SK-N-SH (cell line): ENCODE measurements around the gene KIF1A. TPM values are rescaled to one million over a fixed set of nuclear protein-coding genes. Genes with fewer than 3 reads are reported as not detected.

ENCODE experiments used
- CTCF ChIA-PET: fragments of 300-600, 350-600 bp; formaldehyde crosslinking; extraction: SDS; loops from one replicate; lab custom pipeline; 2021; lab: Yijun Ruan, JAX
- POLR2A ChIA-PET: fragments of 350-600 bp; sonication (Branson Sonifier 250); formaldehyde crosslinking; extraction: SDS; loops from one replicate; lab custom pipeline; 2020; ENCODE audit warnings: antibody characterized with exemption, inconsistent platforms; lab: Yijun Ruan, JAX
- DNase-seq: peaks from one replicate; pipeline ENCODE4 v3.0.0; 2012
- H2AFZ ChIP-seq: fragments of 200-600 bp; sonication (generic); 2 replicates; pipeline ENCODE4 v1.8.1; 2016; ENCODE audit warnings: antibody characterized with exemption, mild to moderate bottlenecking, low read depth
- H3F3A ChIP-seq: fragments of 200-600 bp; sonication (generic); replicated peaks from 2 replicates; pipeline ENCODE3; 2016; ENCODE audit warnings: antibody characterized with exemption, mild to moderate bottlenecking; ENCODE audit not compliant: insufficient read depth
- H3K27ac ChIP-seq, 2 experiments: fragments of 200-500 bp in 1 of 2; fragments of 200-600 bp in 1 of 2; sonication (Bioruptor generic) in 1 of 2; sonication (generic), shearing (Covaris generic) in 1 of 2; 2 replicates each; pipeline versions ENCODE4 v1.5.1 to v1.6.1; 2014 to 2016; ENCODE audit warnings: low read depth in 2 of 2, inconsistent platforms in 1 of 2, low read length in 1 of 2, mild to moderate bottlenecking in 1 of 2, mixed read lengths in 1 of 2
- H3K27me3 ChIP-seq: fragments of 200-600 bp; sonication (generic), shearing (Covaris generic); 2 replicates; pipeline ENCODE4 v1.6.1; 2016; ENCODE audit warnings: mixed run types; ENCODE audit not compliant: insufficient read depth
- H3K36me3 ChIP-seq, 2 experiments: fragments of 200-500 bp in 1 of 2; fragments of 200-600 bp in 1 of 2; sonication (Bioruptor generic) in 1 of 2; sonication (generic) in 1 of 2; replicated peaks in 1 of 2; 2 replicates each; pipeline versions ENCODE3 to v1.5.1; 2014 to 2016; ENCODE audit warnings: low read length in 1 of 2, mild to moderate bottlenecking in 1 of 2; ENCODE audit not compliant: insufficient read depth in 2 of 2, control insufficient read depth in 1 of 2
- H3K4me1 ChIP-seq, 2 experiments: fragments of 200-500 bp in 1 of 2; fragments of 200-600 bp in 1 of 2; sonication (Bioruptor generic) in 1 of 2; sonication (generic), shearing (Covaris generic) in 1 of 2; 2 replicates each; pipeline versions ENCODE4 v1.5.1 to v1.6.1; 2014 to 2016; ENCODE audit warnings: low read depth in 1 of 2, low read length in 1 of 2, mixed run types in 1 of 2; ENCODE audit not compliant: insufficient read depth in 2 of 2, control insufficient read depth in 1 of 2
- H3K4me2 ChIP-seq: fragments of 200-600 bp; sonication (generic), shearing (Covaris generic); 2 replicates; pipeline ENCODE4 v1.6.1; 2017; ENCODE audit warnings: mixed run types
- H3K4me3 ChIP-seq, 2 experiments: fragments of 200-500 bp in 1 of 2; fragments of 200-600 bp in 1 of 2; sonication (Bioruptor generic) in 1 of 2; sonication (generic), shearing (Covaris generic) in 1 of 2; 2 replicates each; pipeline versions ENCODE4 v1.5.1 to v1.8.1; 2014 to 2016; ENCODE audit warnings: low read depth in 2 of 2, inconsistent platforms in 1 of 2, low read length in 1 of 2, mild to moderate bottlenecking in 1 of 2, mixed read lengths in 1 of 2, moderate library complexity in 1 of 2
- H3K79me2 ChIP-seq: fragments of 200-600 bp; sonication (generic); 2 replicates; pipeline ENCODE4 v1.8.1; 2017; ENCODE audit warnings: mild to moderate bottlenecking; ENCODE audit not compliant: insufficient read depth
- H3K9ac ChIP-seq: fragments of 200-600 bp; sonication (generic); 2 replicates; pipeline ENCODE4 v1.6.1; 2017; ENCODE audit warnings: mixed run types
- H3K9me2 ChIP-seq: fragments of 200-600 bp; sonication (generic); 2 replicates; pipeline ENCODE4 v1.6.1; 2017; ENCODE audit warnings: mixed run types
- H3K9me3 ChIP-seq: fragments of 200-600 bp; sonication (generic); 2 replicates; pipeline ENCODE4 v1.6.1; 2017; ENCODE audit warnings: mixed run types, mild to moderate bottlenecking, moderate library complexity
- H4K20me1 ChIP-seq: fragments of 200-600 bp; sonication (generic); 2 replicates; pipeline ENCODE4 v1.6.1; 2017; ENCODE audit warnings: mild to moderate bottlenecking, mixed run types; ENCODE audit not compliant: insufficient read depth
- ELF1 ChIP-seq: IDR thresholded peaks from 2 replicates; pipeline ENCODE4 v1.4.0; 2012
- EP300 ChIP-seq, 2 experiments: IDR thresholded peaks; 2 replicates each; pipeline versions ENCODE4 v1.4.0 to v1.6.1; 2012; ENCODE audit warnings: borderline replicate concordance in 1 of 2, low read depth in 1 of 2, low read length in 1 of 2
- EZH2phosphoT487 ChIP-seq: fragments of 200-600 bp; sonication (generic); IDR thresholded peaks from 2 replicates; pipeline ENCODE4 v1.6.1; 2017; ENCODE audit warnings: low read depth, mixed run types, mild to moderate bottlenecking, antibody characterized with exemption, moderate library complexity, borderline replicate concordance
- FOXJ3 ChIP-seq: sonication (generic); formaldehyde crosslinking; IDR thresholded peaks from 2 replicates; pipeline ENCODE4 v1.5.1; 2020; ENCODE audit warnings: mild to moderate bottlenecking, missing genetic modification reagents
- FOXM1 ChIP-seq: IDR thresholded peaks from 2 replicates; pipeline ENCODE4 v1.4.0; 2012; ENCODE audit warnings: low read depth, mild to moderate bottlenecking
- GATA2 ChIP-seq: sonication (generic); formaldehyde crosslinking; IDR thresholded peaks from 2 replicates; pipeline ENCODE4 v1.5.0; 2020; ENCODE audit warnings: mild to moderate bottlenecking, missing genetic modification reagents
- JUND ChIP-seq: IDR thresholded peaks from 2 replicates; pipeline ENCODE4 v1.4.0; 2012
- MEF2A ChIP-seq: IDR thresholded peaks from 2 replicates; pipeline ENCODE4 v1.4.0; 2012; ENCODE audit warnings: low read depth, borderline replicate concordance
- MXI1 ChIP-seq: IDR thresholded peaks from 2 replicates; pipeline ENCODE4 v1.6.1; 2012; ENCODE audit warnings: mild to moderate bottlenecking, low read depth, low read length, improper control_type of control experiment
- NFIC ChIP-seq: IDR thresholded peaks from 2 replicates; pipeline ENCODE4 v1.4.0; 2012; ENCODE audit warnings: borderline replicate concordance
- NRF1 ChIP-seq: IDR thresholded peaks from 2 replicates; pipeline ENCODE4 v1.6.1; 2012; ENCODE audit warnings: low read depth, mild to moderate bottlenecking, low read length
- RAD21 ChIP-seq: IDR thresholded peaks from 2 replicates; pipeline ENCODE4 v1.6.1; 2012; ENCODE audit warnings: mild to moderate bottlenecking, low read length
- RFX5 ChIP-seq: IDR thresholded peaks from 2 replicates; pipeline ENCODE4 v1.6.1; 2012; ENCODE audit warnings: mild to moderate bottlenecking, improper control_type of control experiment, low read length
- TCF12 ChIP-seq: IDR thresholded peaks from 2 replicates; pipeline ENCODE4 v1.4.0; 2012
- TEAD4 ChIP-seq: IDR thresholded peaks from 2 replicates; pipeline ENCODE4 v1.4.0; 2012; ENCODE audit warnings: mild to moderate bottlenecking, borderline replicate concordance; ENCODE audit not compliant: insufficient read depth
- YY1 ChIP-seq: IDR thresholded peaks from 2 replicates; pipeline ENCODE4 v1.4.0; 2012; ENCODE audit warnings: low read depth, mild to moderate bottlenecking
- WGBS: methylation state at CpG from one replicate; pipeline ENCODE4 v1.1.6; 2017; ENCODE audit warnings: low lambda C conversion rate; 5-methylcytosine and 5-hydroxymethylcytosine counted together
- polyA plus RNA-seq, 3 experiments: library from polyadenylated mRNA; depleted of rRNA; stranded (reverse); fragments of >200 nt; gene quantifications; 2 replicates each; pipeline ENCODE4 v1.2.3, GENCODE V29; 2012
- TF ChIP-seq, protein P1 (sequence below): IDR thresholded peaks from 2 replicates; pipeline ENCODE4 v1.4.0; 2012; ENCODE audit warnings: low read depth
- TF ChIP-seq, protein P2 (sequence below): fragments of 150-350 bp; IDR thresholded peaks from 2 replicates; pipeline ENCODE4 v1.6.1; 2017; ENCODE audit warnings: antibody characterized with exemption, low read length, low read depth, borderline replicate concordance

KIF1A gene
- polyA plus RNA-seq, 1 of the 3 experiments (the other 2 are of a cell fraction), result 0.21 TPM

DNA sequence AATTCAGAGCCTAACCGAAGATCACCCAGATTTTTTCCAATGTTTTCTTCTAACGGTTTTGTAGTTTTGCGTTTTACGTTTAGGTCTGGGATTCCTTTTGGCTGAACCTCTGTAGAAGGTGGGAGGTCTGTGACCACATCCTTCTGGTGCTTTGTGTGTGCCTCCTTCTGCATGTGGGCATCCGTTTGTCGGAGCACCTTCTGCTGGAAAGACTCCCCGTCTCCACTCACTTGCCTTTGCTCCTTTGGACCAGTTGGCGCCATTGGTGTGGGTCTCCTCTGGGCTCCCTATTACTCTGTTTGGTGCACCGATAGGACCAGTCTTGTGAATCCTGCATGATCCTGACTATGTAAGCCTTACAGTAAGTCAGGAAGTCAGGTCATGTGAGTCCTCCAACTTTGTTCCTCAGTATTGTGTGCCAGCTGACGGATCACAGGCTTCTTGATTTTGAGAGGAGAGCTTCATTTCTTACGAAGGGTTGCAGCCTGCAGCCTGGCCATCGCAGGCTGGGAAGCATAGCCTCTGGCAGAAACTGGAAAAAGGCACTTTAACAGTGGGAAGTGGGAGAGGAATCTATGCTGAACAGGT is 114.7 kb downstream of the KIF1A start:
- POLR2A ChIA-PET, result no interaction called here
- peaks cover 9% of the 10 kb centered on the region; the same call in 1 of the 2 replicates for H3K27me3 ChIP-seq

DNA sequence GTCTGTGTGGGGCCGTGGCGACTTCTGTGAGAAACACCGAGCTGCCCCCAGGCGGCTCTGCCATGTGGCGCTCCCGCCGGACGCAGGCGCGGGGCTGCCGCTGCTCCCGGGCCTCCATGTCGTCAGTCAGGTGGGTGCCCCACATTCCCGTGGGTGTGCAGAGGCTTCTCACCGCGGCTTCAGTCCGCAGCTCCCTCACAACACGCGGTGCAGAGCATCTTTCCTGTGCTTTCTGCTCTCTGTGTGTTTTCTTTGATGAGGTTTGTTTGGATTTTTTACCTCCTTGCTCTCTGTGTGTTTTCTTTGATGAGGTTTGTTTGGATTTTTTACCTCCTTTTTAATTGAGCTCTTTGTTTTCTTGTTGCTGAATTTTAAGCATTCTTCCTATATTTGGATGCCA is 115.4 kb downstream of the KIF1A start:
- Histone ChIP-seq H3F3A (no peaks in the 10 kb centered on the region), H3K27me3 (peaks cover 9% of the 10 kb centered on the region; the same call in 1 of the 2 replicates), H3K9me3 (no peaks in the 10 kb centered on the region), H2AFZ (no peak overlapping the region), H4K20me1 (no peaks in the 10 kb centered on the region), H3K79me2 (no peaks in the 10 kb centered on the region), H3K36me3 (no peaks in the 10 kb centered on the region), H3K27ac (no peak overlapping the region), H3K4me3 (no peak overlapping the region), H3K4me2 (no peak overlapping the region), H3K4me1 (no peaks in the 10 kb centered on the region; a peak in 1 of 4 replicates), H3K9me2 (no peaks in the 10 kb centered on the region), H3K9ac (no peak overlapping the region)
- DNase-seq, result no peak
- 61% methylated on average over 19 of the region's 19 CpGs for WGBS
- TF ChIP-seq ELF1 (no peak), FOXM1 (no peak), MEF2A (no peak), MXI1 (no peak), YY1 (no peak), TCF12 (no peak), TEAD4 (no peak), FOXJ3 (no peak), NRF1 (no peak), RFX5 (no peak), JUND (no peak), GATA2 (no peak)
- TF ChIP-seq, protein P1, sequence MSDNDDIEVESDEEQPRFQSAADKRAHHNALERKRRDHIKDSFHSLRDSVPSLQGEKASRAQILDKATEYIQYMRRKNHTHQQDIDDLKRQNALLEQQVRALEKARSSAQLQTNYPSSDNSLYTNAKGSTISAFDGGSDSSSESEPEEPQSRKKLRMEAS, result no peak
- ChIA-PET POLR2A (no interaction called here), CTCF (interaction anchor here (1.2 to 1.5 kb wide), 4 partner anchors 11 to 191 kb away, joined by 3 to 5 read pairs (median 3); no protein-coding TSS in a partner anchor)

More for the DNA sequence above, 114.7 kb downstream of the KIF1A start:
- H3F3A ChIP-seq, result no peaks in the 10 kb centered on the region
- no peak for DNase-seq
- H3K4me3 ChIP-seq, result no peak overlapping the region
- no peak overlapping the region for H2AFZ ChIP-seq
- H4K20me1 ChIP-seq, result no peaks in the 10 kb centered on the region
- TF ChIP-seq RAD21 (no peak), NFIC (no peak), EZH2phosphoT487 (no peak), TEAD4 (no peak), EP300 (IDR thresholded peaks at IDR 0.05; ENCODE audit: borderline replicate concordance in 1 of 2, low read depth in 1 of 2, low read length in 1 of 2) (no peak), YY1 (no peak), NRF1 (no peak)
- TF ChIP-seq, protein P2, sequence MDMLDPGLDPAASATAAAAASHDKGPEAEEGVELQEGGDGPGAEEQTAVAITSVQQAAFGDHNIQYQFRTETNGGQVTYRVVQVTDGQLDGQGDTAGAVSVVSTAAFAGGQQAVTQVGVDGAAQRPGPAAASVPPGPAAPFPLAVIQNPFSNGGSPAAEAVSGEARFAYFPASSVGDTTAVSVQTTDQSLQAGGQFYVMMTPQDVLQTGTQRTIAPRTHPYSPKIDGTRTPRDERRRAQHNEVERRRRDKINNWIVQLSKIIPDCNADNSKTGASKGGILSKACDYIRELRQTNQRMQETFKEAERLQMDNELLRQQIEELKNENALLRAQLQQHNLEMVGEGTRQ, result no peak
- WGBS, result 71% methylated on average over 12 of the region's 12 CpGs
- no peaks in the 10 kb centered on the region for H3K9me3 ChIP-seq
- no peak overlapping the region for H3K9ac ChIP-seq
- H3K79me2 ChIP-seq, result no peaks in the 10 kb centered on the region
- no peak overlapping the region for H3K27ac ChIP-seq
- CTCF ChIA-PET, result interaction anchor here (1.2 to 1.5 kb wide), 3 partner anchors 10 to 191 kb away, joined by 3 to 5 read pairs (median 3); no protein-coding TSS in a partner anchor
- no peak overlapping the region for H3K4me2 ChIP-seq
- H3K4me1 ChIP-seq, result no peaks in the 10 kb centered on the region; a peak in 1 of 4 replicates
- no peaks in the 10 kb centered on the region for H3K36me3 ChIP-seq
- H3K9me2 ChIP-seq, result no peaks in the 10 kb centered on the region
